Gastrocnemius medialis (tissue), 4 donors: Measurements from ENCODE around the gene PSTK.

Experiments
- CTCF ChIP-seq, 5 experiments: fragments of 450-650 bp in 3 of 5; fragments of 200-600 bp in 2 of 5; sonication (generic) in 2 of 5; IDR thresholded peaks in 4 of 5; conservative IDR thresholded peaks in 1 of 5; 1 replicate in 4 of 5; 2 replicates in 1 of 5; pipeline ENCODE4 v1.5.1; 2016 to 2019; ENCODE audit warnings: antibody characterized with exemption in 5 of 5, mild to moderate bottlenecking in 3 of 5, moderate library complexity in 3 of 5
- POLR2A ChIP-seq, 2 donors: fragments of 450-650 bp; IDR thresholded peaks; one replicate each; pipeline ENCODE4 v1.6.1; 2017; ENCODE audit warnings: antibody characterized with exemption in 2 of 2, mild to moderate bottlenecking in 2 of 2, moderate library complexity in 2 of 2

- TF ChIP-seq POLR2A (IDR thresholded peaks at IDR 0.05) (no peak), CTCF (IDR thresholded peaks at IDR 0.05 in 4 of 5, conservative IDR thresholded peaks at IDR 0.05 in 1 of 5) (no peak)
Measured at GRCh38 chr10:122931088-122931906, 48.9 kb upstream of the PSTK start.
